COLO668 (cell line): ENCODE measurements around the gene POLR2L.

Source experiments
- DNase-seq: peaks from one replicate; lab custom pipeline; 2025; ENCODE audit not compliant: unreplicated experiment; lab: John Stamatoyannopoulos, UW

POLR2L gene

GRCh38 chr11:813456-814096 is 28.8 kb downstream of the POLR2L start:
- no peak for DNase-seq

- no peak for DNase-seq
These were observed 29.3 kb downstream of the POLR2L start for GRCh38 chr11:813072-813455.

GRCh38 chr11:812390-812789 is 29.9 kb downstream of the POLR2L start:
- no peak for DNase-seq

- no peak for DNase-seq
These were observed 30.7 kb downstream of the POLR2L start for GRCh38 chr11:811446-812245.

- DNase-seq = no peak
These were observed 32.2 kb downstream of the POLR2L start for GRCh38 chr11:810040-810567.

GRCh38 chr11:809287-810039 is 32.9 kb downstream of the POLR2L start, which contains the start of gene RPLP2:
RPLP2 (plus strand) TSS chr11:809967; CDS start chr11:810235, 268 bp downstream.
- peak; percentile 87 for DNase-seq

GRCh38 chr11:808427-809286 is 33.7 kb downstream of the POLR2L start:
- DNase-seq = peak; percentile 6

GRCh38 chr11:804599-804964 is 37.7 kb downstream of the POLR2L start:
- DNase-seq = no peak

GRCh38 chr11:803770-804598 is 38.3 kb downstream of the POLR2L start:
- DNase-seq = peak; percentile 66

GRCh38 chr11:803467-803742 is 38.9 kb downstream of the POLR2L start:
- no peak for DNase-seq

- peak; percentile 11 for DNase-seq
These were observed 39.4 kb downstream of the POLR2L start for GRCh38 chr11:802693-803466.

GRCh38 chr11:802018-802617 is 40.2 kb downstream of the POLR2L start:
- no peak for DNase-seq

GRCh38 chr11:801097-801780 is 41.1 kb downstream of the POLR2L start:
- no peak for DNase-seq

GRCh38 chr11:800473-800872 is 41.9 kb downstream of the POLR2L start:
- DNase-seq = no peak

GRCh38 chr11:799641-800316 is 42.5 kb downstream of the POLR2L start:
- no peak for DNase-seq

GRCh38 chr11:798093-798713 is 44.1 kb downstream of the POLR2L start, which contains the start of gene SLC25A22:
SLC25A22 (minus strand) TSS chr11:798281; CDS start chr11:795006, 3,275 bp downstream.
- DNase-seq = peak; percentile 72
